HS-5 (cell line): ENCODE results near the gene DLG1.
"Not testable (repeated sequence)": the region's sequence is repeated elsewhere in the genome, so short reads cannot be mapped to it uniquely, and the experiment has no call there.

Experiments used
- DNase-seq: peaks from one replicate; pipeline ENCODE4 v3.0.0-alpha.2; 2012; ENCODE audit warnings: low read depth

The DLG1 gene

GRCh38 chr3:197093871-197094270 lies 204.5 kb downstream of the DLG1 start:
- no peak for DNase-seq

GRCh38 chr3:197088370-197088769 lies 210.0 kb downstream of the DLG1 start:
- no peak for DNase-seq

- DNase-seq: no peak
These were observed 213.3 kb downstream of the DLG1 start for GRCh38 chr3:197085137-197085536.

- peak; percentile 60 for DNase-seq
These were observed 214.9 kb downstream of the DLG1 start for GRCh38 chr3:197083486-197083885.

GRCh38 chr3:197082871-197083270 lies 215.5 kb downstream of the DLG1 start:
- no peak for DNase-seq

GRCh38 chr3:197080344-197080743 lies 218.1 kb downstream of the DLG1 start:
- DNase-seq: no peak

- no peak for DNase-seq
These were observed 222.0 kb downstream of the DLG1 start for GRCh38 chr3:197076415-197076814.

GRCh38 chr3:197068077-197068476 lies 230.3 kb downstream of the DLG1 start:
- no peak for DNase-seq

GRCh38 chr3:197064771-197065170 lies 233.6 kb downstream of the DLG1 start:
- DNase-seq: no peak

- no peak for DNase-seq
These were observed 236.0 kb downstream of the DLG1 start for GRCh38 chr3:197062446-197062845.

- not testable (repeated sequence) for DNase-seq
These were observed 246.8 kb downstream of the DLG1 start for GRCh38 chr3:197051637-197052036.

GRCh38 chr3:197050511-197050910 lies 247.9 kb downstream of the DLG1 start:
- no peak for DNase-seq

GRCh38 chr3:197042539-197042938 lies 255.9 kb downstream of the DLG1 start:
- no peak for DNase-seq

GRCh38 chr3:197041875-197042488 lies 256.4 kb downstream of the DLG1 start:
- no peak for DNase-seq

- DNase-seq: no peak
These were observed 257.8 kb downstream of the DLG1 start for GRCh38 chr3:197040658-197041057.

GRCh38 chr3:197038679-197039462 lies 259.5 kb downstream of the DLG1 start:
- DNase-seq: no peak

GRCh38 chr3:197035577-197035976 lies 262.8 kb downstream of the DLG1 start:
- no peak for DNase-seq

GRCh38 chr3:197034778-197035177 lies 263.6 kb downstream of the DLG1 start:
- not testable (repeated sequence) for DNase-seq

- not testable (repeated sequence) for DNase-seq
These were observed 264.6 kb downstream of the DLG1 start for GRCh38 chr3:197033764-197034163.

- peak; percentile 99 for DNase-seq
These were observed 266.8 kb downstream of the DLG1 start for GRCh38 chr3:197031315-197032285.

GRCh38 chr3:197030379-197031314 lies 267.8 kb downstream of the DLG1 start:
- no peak for DNase-seq
